GM23248 (cell line): ENCODE data around the gene CYP2C9.

Source experiments
- EZH2 ChIP-seq: fragments of 200-600 bp; sonication (generic); IDR thresholded peaks from 2 replicates; pipeline ENCODE4 v1.6.1; 2018; ENCODE audit warnings: antibody characterized with exemption, mild to moderate bottlenecking; ENCODE audit not compliant: insufficient read depth, poor library complexity, severe bottlenecking
- EZH2phosphoT487 ChIP-seq: fragments of 200-600 bp; sonication (generic); IDR thresholded peaks from 2 replicates; pipeline ENCODE4 v1.6.1; 2018; ENCODE audit warnings: antibody characterized with exemption, moderate library complexity, mild to moderate bottlenecking, low read depth; ENCODE audit not compliant: insufficient read depth

DNA sequence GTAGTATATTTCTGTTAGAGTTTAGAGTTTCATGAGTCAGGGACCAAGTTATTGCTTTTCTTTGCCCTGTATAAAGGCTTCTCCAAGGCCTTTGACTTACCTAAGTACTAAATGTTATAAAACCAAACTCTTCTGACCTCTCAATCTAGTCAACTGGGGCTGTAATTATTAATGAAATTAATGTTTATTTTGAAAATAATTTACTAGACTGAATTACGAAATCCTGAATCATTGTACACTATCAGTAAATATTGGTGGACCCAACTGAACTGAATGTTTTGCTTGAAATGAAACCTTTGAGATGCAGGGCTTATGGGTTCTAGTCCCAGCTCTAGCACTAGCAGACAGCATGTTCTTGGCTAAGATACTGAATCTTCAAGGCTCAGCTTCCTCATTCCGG lies 1.7 kb upstream of the CYP2C9 start:
- TF ChIP-seq EZH2 (no peak), EZH2phosphoT487 (no peak)
